Epithelial cell of prostate (primary cell): ENCODE data around the gene PPP2R3A.
A peak's percentile ranks its signal among the peaks of the same experiment; 100 is the strongest.

ENCODE experiments used
- DNase-seq: peaks from one replicate; pipeline ENCODE4 v3.0.0-alpha.2; 2011; ENCODE audit warnings: low read depth, low spot score
- H3K27ac ChIP-seq: fragments of 450-650 bp; 2 replicates; pipeline ENCODE4 v1.5.1; 2017; ENCODE audit warnings: mild to moderate bottlenecking

Gene PPP2R3A

DNA sequence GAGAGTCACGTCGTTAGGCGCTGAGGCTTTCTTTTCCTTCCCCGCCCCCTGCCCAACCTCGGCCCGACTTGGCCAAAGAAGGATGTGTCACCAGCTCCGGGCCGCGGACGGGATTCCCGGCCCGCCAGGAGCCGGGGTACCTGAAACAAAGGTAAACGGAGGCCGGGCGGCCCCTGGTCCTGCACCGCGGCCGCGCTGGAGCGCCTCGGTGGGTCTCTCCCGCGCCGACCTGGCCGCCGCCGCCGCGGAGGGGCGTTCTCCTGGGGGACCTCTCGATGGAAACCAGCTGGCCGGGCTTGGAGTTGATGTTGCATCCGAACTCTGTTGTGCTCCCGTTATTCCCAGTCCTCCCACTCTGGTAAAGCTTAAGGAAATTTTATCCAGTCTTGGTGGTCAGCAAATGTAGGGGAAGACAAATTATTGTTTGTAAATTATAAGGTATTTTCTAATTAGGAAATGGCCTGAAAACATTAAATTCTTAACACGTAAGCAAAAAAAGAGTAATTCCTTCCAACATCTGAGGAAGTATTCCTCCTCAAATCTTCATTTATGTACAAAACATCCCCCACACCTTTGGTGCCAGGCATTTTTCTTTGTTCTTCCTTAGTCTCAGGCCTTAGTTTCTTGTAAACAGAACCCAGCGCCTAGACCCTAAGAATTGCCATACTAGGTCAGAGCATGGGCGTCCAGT lies 888 bp downstream of the PPP2R3A start:
- DNase-seq: no peak
- peak overlapping the region; percentile 82 for H3K27ac ChIP-seq

DNA sequence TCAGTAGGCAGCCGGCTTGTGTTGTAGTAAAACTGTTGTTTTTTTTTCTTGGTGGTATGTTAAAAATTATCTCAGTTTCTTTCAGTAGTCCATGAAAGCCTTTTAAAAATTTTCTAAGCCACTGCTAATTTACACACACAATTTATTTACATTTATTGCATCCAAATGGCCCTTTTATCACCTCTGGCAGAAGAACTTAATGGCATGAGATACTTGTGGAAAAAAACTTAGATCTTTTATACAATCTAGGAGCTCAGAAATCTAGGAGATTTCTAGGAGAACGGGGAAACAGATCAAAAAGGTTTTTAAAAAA lies 1.4 kb downstream of the PPP2R3A start:
- peak overlapping the region; percentile 82 for H3K27ac ChIP-seq
- no peak for DNase-seq

GRCh38 chr3:135967867-135968266 lies 2.3 kb downstream of the PPP2R3A start:
- DNase-seq: no peak
- no peak overlapping the region for H3K27ac ChIP-seq

DNA sequence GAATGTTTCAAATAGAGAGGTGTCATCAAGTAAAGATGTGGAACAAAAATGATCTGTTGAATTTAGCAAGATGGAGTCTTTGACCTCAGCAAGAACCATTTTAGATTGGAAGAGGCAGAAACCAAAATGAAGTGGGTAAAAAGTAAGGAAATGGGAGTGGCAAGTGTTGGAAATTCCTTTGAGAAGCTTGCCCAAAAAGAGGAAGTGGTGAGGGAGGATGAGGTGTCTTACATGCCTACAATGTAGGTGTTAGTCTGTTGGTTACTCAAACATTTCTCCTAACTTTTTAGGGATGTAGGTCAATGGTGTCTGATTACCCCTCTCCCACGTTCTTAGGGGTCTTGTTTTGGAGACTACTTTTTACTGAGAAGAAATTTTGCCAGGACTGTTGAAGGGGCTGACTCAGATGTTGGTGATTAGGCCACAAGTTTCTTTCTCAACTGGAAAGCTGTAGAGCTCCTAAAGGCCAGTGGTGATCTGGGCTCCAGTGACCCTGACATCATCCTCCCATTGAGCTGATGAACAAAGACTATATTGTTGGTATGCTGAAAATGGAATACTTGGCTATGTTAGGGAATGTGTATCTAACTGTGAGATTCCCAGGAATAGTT lies 5.1 kb downstream of the PPP2R3A start:
- H3K27ac ChIP-seq: peak overlapping the region; percentile 49
- no peak for DNase-seq

DNA sequence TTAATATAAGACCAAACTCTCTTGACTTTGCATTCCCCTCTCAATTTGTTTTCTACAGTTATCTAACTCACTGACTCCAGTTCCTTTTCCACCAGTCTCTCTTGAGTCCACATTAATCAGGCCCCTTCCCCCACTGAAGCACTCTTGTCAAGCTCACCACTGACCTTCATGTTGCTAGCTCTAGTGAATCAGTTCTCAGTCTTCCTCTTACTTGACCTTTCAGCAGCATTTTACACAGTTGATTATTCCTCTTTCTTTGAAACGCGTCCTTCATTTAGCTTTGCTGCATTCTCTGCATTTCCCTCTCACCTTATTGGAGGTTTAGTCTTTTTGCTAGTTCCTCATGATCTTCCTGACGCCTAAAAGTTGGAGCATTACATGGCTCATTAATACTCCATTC lies 8.3 kb downstream of the PPP2R3A start:
- H3K27ac ChIP-seq: no peak overlapping the region
- no peak for DNase-seq

DNA sequence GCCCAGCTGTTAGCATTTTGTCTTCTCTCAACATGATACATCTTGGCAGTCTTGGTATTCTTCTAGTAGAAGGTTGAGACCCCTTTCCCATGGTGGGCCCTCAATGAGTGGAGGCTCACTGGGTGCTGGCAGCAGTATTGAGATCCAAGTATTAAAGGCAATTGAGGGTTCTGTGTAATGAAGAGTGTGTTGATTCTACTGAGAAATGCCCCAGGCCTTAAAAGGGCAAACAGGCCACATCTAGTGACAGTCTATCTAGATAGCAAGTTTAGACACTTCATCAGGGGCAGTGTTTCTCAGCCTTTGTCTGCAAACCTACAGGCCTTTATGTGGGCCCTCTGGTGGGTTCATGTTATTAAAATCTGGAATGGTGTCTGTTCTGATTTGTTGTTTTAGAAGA lies 9.5 kb downstream of the PPP2R3A start:
- DNase-seq: no peak
- no peak overlapping the region for H3K27ac ChIP-seq

DNA sequence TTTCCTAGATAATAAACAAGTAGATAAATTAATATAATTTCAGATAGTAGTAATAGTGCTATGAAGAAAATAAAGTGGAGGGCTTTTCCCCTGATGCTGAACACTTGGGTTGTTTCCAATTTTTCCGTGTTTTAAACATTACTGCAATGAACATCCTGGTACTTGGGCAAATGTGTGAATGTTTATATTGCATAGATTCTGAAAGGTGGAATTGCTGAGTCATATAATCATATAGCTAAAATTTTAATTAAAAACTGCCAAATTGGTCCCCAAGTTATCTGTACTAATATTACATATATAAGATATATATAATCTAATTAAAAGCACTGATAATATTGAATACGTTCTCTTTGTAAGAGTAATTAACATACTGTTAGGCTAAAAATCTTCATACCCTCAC lies 10.0 kb downstream of the PPP2R3A start:
- DNase-seq: no peak
- H3K27ac ChIP-seq: no peak overlapping the region

DNA sequence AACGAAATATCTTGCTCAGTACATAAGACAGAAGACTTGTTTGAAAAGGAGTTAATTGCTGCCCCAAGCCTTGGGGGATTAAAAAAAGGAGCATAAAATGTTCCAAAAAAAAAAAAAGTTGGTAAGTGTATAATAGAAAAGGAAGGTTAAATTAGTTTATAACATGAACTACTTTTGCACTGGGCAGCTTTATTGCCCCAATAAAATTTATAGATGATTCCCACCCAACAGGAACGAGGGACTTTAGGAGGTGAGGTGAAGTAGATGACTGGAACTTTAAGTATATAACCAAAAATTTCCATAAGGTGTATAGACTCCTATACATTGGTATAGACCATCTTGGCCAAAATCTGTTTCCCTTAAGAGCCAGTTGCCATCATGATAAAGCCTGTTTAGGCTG lies 14.8 kb downstream of the PPP2R3A start:
- DNase-seq: no peak
- H3K27ac ChIP-seq: no peak overlapping the region

GRCh38 chr3:135981701-135982403 lies 16.3 kb downstream of the PPP2R3A start:
- DNase-seq: no peak
- H3K27ac ChIP-seq: no peak overlapping the region

GRCh38 chr3:135982404-135982761 lies 16.9 kb downstream of the PPP2R3A start:
- no peak for DNase-seq
- H3K27ac ChIP-seq: peak overlapping the region; percentile 22

DNA sequence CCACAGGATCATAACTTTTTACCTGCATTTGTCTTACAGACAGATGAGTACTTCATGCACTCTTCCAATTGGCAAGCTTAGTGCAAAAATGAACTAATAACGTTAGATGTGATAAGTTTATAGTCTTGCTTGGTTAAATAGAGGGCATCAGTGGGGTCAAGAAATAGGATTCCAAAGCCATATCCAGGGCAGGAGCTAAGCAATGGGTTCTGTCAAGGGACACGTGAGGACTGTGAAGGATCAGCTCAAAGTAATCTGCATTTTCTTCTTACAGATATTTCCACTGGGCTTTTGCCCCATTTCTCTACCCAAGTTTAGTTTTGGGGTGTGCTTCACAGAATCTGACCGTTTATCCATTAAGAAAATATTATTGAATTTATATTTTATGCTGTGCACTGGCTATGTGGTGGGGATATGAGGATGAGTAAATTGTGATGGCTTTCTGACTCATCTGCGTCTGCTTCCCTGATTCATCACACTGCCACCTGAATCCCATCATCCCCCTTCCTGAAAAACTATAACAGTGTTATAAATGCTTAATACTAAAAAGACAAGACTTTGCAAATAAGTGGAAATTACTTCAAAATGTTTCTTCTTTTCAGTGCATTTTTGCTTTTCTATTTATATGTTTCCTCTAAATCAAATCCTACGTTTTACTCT lies 17.5 kb downstream of the PPP2R3A start:
- peak overlapping the region; percentile 22 for H3K27ac ChIP-seq
- no peak for DNase-seq

GRCh38 chr3:135987661-135988060 lies 22.1 kb downstream of the PPP2R3A start:
- H3K27ac ChIP-seq: no peak overlapping the region
- no peak for DNase-seq

DNA sequence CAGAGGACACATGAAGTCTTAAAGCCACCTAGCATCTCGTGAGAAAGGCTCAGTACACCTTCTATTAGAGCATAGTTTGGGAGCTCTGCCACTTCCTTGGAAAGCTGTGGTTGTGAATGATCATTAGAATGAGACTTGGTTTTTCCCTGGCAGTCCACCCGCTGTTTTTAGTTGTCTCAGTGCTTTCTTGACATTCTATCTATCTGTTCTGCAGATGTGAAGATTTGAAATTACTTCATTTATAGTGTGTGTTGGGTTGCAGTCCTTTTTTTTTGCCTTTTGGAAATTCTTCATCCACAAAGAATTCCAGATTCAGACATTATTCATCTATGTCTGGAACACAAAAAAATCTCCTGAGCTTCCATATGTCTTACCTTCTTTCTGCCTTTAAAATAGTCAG lies 23.7 kb downstream of the PPP2R3A start:
- no peak overlapping the region for H3K27ac ChIP-seq
- no peak for DNase-seq

GRCh38 chr3:135990903-135991302 lies 25.4 kb downstream of the PPP2R3A start:
- no peak overlapping the region for H3K27ac ChIP-seq
- no peak for DNase-seq

DNA sequence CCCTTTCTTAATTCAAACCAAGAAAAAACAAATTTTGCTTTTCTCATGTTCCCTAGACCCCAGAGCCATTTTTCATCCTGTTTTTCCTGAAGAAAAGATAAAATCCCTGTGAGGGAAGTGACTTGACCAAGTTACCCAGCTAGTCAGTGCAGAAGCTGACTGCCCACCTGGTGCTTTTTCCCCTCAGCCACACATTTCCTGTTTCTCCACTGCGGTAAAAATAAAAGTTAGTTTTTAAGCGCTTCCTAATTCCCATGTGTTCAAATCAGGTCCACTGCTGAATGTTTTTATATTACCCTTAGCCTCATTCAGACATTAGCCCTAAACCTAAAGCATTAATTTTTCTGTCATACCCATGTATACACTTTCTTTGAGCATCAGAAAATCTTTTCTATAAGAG lies 26.1 kb downstream of the PPP2R3A start:
- no peak for DNase-seq
- peak overlapping the region; percentile 51 for H3K27ac ChIP-seq

- peak overlapping the region; percentile 51 for H3K27ac ChIP-seq
- peak; percentile 16 for DNase-seq
Observed at GRCh38 chr3:135992072-135992471, 26.5 kb downstream of the PPP2R3A start.

- no peak for DNase-seq
- no peak overlapping the region for H3K27ac ChIP-seq
Observed at GRCh38 chr3:135994708-135995337, 29.3 kb downstream of the PPP2R3A start.

DNA sequence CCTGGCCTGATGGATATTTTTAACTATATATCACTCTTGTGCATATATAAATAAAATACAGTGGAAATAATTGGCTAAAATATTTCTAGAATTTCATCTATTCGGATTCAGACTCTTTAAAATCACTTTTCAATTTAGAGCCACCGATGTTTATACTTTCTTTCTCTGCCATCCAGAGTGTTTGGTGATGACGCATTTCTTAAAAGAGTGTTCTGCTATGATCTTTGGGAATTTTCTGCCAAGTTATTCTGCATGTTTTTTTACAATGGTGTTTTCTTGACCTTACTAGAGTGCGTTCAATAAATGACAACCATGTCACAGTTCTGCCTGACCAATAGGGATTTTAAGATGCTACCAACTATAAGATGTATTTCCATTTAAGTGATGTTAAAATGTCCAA lies 30.2 kb downstream of the PPP2R3A start:
- H3K27ac ChIP-seq: no peak overlapping the region
- no peak for DNase-seq

GRCh38 chr3:135997554-135998320 lies 32.2 kb downstream of the PPP2R3A start:
- DNase-seq: no peak
- H3K27ac ChIP-seq: no peak overlapping the region

DNA sequence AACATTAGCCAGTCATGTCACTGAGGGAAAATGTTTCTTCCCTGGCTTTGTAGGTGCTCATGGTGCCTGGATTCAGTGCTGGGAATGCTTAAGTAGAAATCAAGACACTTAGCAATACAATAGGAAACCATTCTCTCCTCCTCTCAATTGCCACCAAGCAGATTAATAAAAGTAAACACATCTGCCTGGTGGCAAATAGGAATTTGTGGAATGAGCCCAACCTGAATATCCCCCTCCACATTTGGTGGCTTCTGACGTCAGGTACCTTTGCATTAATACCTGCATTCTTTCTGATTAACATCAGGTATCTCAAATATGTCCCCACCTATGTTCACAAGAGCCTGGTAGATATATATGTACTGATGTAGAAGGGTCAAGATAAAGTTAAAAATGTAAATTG lies 42.7 kb downstream of the PPP2R3A start:
- H3K27ac ChIP-seq: no peak overlapping the region
- DNase-seq: no peak
